CD4-positive, alpha-beta T cell treated with Interferon gamma for 1 hour (primary cell): ENCODE results near the gene PLEKHA7.

ENCODE experiments used
- DNase-seq: peaks from one replicate; pipeline ENCODE4 v3.0.0-alpha.2; 2020

The PLEKHA7 gene

GRCh38 chr11:16763746-16764145 lies 250.5 kb downstream of the PLEKHA7 start:
- no peak for DNase-seq

- no peak for DNase-seq
Observed at GRCh38 chr11:16759857-16760508, 254.2 kb downstream of the PLEKHA7 start.

- DNase-seq: no peak
Observed at GRCh38 chr11:16758382-16759024, 255.7 kb downstream of the PLEKHA7 start.

GRCh38 chr11:16750417-16750816 lies 263.8 kb downstream of the PLEKHA7 start:
- no peak for DNase-seq

- no peak for DNase-seq
Observed at GRCh38 chr11:16749666-16750065, 264.5 kb downstream of the PLEKHA7 start.

GRCh38 chr11:16749092-16749491 lies 265.1 kb downstream of the PLEKHA7 start:
- no peak for DNase-seq

- no peak for DNase-seq
Observed at GRCh38 chr11:16745950-16746605, 268.1 kb downstream of the PLEKHA7 start.

- no peak for DNase-seq
Observed at GRCh38 chr11:16744128-16744725, 270.0 kb downstream of the PLEKHA7 start.

- no peak for DNase-seq
Observed at GRCh38 chr11:16743478-16743877, 270.7 kb downstream of the PLEKHA7 start.

- DNase-seq: no peak
Observed at GRCh38 chr11:16741473-16741872, 272.7 kb downstream of the PLEKHA7 start.

GRCh38 chr11:16738947-16739815 lies 275.0 kb downstream of the PLEKHA7 start:
- DNase-seq: no peak

- peak; percentile 96 for DNase-seq
Observed at GRCh38 chr11:16738193-16738946, 275.8 kb downstream of the PLEKHA7 start, which contains the start of gene C11orf58. Gene C11orf58 (plus strand): TSS chr11:16738647. CDS start chr11:16738779, 132 bp downstream.

- DNase-seq: no peak
Observed at GRCh38 chr11:16737818-16738192, 276.4 kb downstream of the PLEKHA7 start.
